AG10803 (cell line): Measurements from ENCODE around the gene KRTAP3-2.

ENCODE experiments used
- DNase-seq: peaks from one replicate; pipeline ENCODE4 v3.0.0; 2010; ENCODE audit warnings: low read depth
- H3K4me3 ChIP-seq: 2 replicates; pipeline ENCODE4 v1.5.1; 2011; ENCODE audit warnings: mild to moderate bottlenecking, low read length, control low read depth
- CTCF ChIP-seq: conservative IDR thresholded peaks from 2 replicates; pipeline ENCODE4 v1.5.1; 2011; ENCODE audit warnings: mild to moderate bottlenecking, low read length, control low read depth, inconsistent platforms

Gene KRTAP3-2

GRCh38 chr17:40981115-40981514 is 18.6 kb downstream of the KRTAP3-2 start:
- H3K4me3 ChIP-seq: no peak overlapping the region
- TF ChIP-seq CTCF: no peak
- DNase-seq: no peak

- no peak for TF ChIP-seq CTCF
- H3K4me3 ChIP-seq: no peak overlapping the region
- peak; percentile 51 for DNase-seq
These were observed 19.1 kb downstream of the KRTAP3-2 start for GRCh38 chr17:40980596-40980995.

GRCh38 chr17:40980117-40980516 is 19.6 kb downstream of the KRTAP3-2 start:
- H3K4me3 ChIP-seq: no peak overlapping the region
- DNase-seq: no peak
- no peak for TF ChIP-seq CTCF

GRCh38 chr17:40978575-40979151 is 21.0 kb downstream of the KRTAP3-2 start:
- no peak for DNase-seq
- TF ChIP-seq CTCF: no peak
- no peak overlapping the region for H3K4me3 ChIP-seq

- no peak overlapping the region for H3K4me3 ChIP-seq
- no peak for DNase-seq
- no peak for TF ChIP-seq CTCF
These were observed 24.2 kb downstream of the KRTAP3-2 start for GRCh38 chr17:40975516-40975915.

- no peak for DNase-seq
- no peak for TF ChIP-seq CTCF
- no peak overlapping the region for H3K4me3 ChIP-seq
These were observed 25.3 kb downstream of the KRTAP3-2 start for GRCh38 chr17:40974366-40974765.

GRCh38 chr17:40967582-40967981 is 32.1 kb downstream of the KRTAP3-2 start:
- no peak for TF ChIP-seq CTCF
- DNase-seq: no peak
- no peak overlapping the region for H3K4me3 ChIP-seq
